ENCODE data around the gene IQCM. TPM values are rescaled to one million over a fixed set of nuclear protein-coding genes. Genes with fewer than 3 reads are reported as not detected.

The IQCM gene
- total and polyA plus RNA-seq, 12 donors = not detected

DNA sequence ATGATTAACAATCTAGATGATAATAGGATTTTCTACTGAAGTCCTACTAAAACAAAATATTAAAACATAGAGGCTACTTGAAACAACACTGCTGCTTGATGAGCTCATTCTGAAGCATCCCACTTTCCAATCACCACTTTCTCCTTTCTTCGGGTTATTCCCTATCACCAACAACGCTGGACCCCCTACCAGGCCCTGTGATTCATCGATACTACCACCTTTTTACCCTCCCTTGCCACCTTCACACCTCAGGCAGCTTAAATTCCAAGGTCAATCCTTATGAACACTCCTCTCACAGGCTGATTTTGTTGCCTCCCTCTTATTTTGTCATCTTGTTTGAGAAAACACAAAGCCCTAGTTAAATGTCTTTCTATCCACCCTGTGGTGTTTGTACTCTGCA is 102.6 kb downstream of the IQCM start:
- intact Hi-C loops (cut with DNase I) = no loop called here
- H3K4me1 ChIP-seq = peaks cover 0 to 17% (median 0%) of the 10 kb centered on the region in 9 donors

DNA sequence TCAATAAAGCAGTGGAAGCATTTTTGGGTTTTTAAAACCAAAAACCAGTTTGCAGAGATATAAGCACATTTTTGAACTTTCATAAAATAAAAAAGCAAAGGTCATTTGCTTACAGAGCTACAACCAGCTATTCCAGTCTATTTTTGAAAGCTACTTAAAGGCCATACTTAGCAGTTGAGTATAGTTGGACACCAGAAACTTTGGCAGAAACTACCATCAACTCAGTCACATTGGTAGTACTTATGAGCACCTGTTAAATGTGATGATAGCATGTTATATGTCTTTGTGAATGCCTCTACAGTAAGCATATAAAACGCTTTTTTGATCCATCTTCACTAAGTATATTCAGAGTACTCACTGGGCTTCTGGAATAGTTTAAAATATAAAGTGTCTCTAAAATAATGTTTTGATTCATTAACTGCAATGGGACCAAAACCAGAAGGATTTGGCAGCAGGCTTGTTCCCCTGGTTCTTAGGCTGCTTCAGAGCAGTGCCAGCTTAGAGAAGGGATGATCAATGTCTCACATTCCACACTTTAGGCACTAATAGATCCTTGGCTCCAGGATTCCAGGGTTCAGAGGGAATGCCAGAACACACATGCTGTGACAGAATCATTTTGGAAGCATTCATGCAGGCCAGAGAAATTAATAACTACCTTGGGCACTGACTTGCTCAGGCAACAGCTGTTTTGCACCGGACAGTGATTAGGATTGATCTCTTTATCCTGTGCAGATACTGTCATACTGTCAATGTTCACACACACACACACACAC is 103.9 kb downstream of the IQCM start:
- peak in 2 of 8 donors; percentile 55 to 62 for ATAC-seq

More for the DNA sequence above, 102.6 kb downstream of the IQCM start:
- Histone ChIP-seq H3K27ac (no peak overlapping the region), H3K27me3 (no peaks in the 10 kb centered on the region), H3K36me3 (no peaks in the 10 kb centered on the region), H3K9me3 (peaks cover 0 to 17% (median 3%) of the 10 kb centered on the region in 11 donors), H3K4me3 (no peak overlapping the region)
- 57 to 75% methylated on average over 3 of the region's 3 CpGs for WGBS, 2 donors
- ATAC-seq (no peak), DNase-seq (no peak)
- TF ChIP-seq, protein P1, sequence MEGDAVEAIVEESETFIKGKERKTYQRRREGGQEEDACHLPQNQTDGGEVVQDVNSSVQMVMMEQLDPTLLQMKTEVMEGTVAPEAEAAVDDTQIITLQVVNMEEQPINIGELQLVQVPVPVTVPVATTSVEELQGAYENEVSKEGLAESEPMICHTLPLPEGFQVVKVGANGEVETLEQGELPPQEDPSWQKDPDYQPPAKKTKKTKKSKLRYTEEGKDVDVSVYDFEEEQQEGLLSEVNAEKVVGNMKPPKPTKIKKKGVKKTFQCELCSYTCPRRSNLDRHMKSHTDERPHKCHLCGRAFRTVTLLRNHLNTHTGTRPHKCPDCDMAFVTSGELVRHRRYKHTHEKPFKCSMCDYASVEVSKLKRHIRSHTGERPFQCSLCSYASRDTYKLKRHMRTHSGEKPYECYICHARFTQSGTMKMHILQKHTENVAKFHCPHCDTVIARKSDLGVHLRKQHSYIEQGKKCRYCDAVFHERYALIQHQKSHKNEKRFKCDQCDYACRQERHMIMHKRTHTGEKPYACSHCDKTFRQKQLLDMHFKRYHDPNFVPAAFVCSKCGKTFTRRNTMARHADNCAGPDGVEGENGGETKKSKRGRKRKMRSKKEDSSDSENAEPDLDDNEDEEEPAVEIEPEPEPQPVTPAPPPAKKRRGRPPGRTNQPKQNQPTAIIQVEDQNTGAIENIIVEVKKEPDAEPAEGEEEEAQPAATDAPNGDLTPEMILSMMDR (IDR thresholded peaks at IDR 0.05) = no peak

DNA sequence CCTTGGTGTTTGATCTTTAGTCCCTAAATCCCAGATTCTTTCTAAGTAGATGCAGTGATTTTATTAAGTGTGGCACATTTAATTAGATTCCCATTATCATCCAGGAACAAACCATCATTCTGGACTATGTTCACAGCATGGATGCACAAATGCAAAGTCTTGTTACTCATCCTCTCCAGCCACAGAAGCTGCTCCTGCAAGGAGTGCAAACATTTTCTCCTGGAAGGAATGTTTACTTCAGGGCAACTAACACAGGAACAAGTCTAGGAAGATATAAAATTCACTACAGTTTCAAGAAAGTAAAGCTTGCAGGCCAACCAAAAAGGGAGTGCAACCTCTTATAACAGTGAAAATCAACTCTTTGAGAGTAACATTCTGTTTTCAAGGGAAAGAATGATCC is 106.0 kb downstream of the IQCM start:
- DNase-seq = no peak
- ATAC-seq = no peak
- no peak overlapping the region for H3K4me3 ChIP-seq
- peaks cover 0 to 3% (median 0%) of the 10 kb centered on the region in 11 donors for H3K9me3 ChIP-seq
- H3K27me3 ChIP-seq = no peaks in the 10 kb centered on the region
- no peak overlapping the region for H3K27ac ChIP-seq
- TF ChIP-seq, protein P1 (IDR thresholded peaks at IDR 0.05) = no peak
- intact Hi-C loops (cut with DNase I) = loop anchor here in 1 of 10 donors (10.0 kb wide), 1 partner anchor 85 kb away; no protein-coding TSS in a partner anchor
- peaks cover 0 to 23% (median 0%) of the 10 kb centered on the region in 9 donors for H3K4me1 ChIP-seq
- H3K36me3 ChIP-seq = no peaks in the 10 kb centered on the region

More for the DNA sequence above, 103.9 kb downstream of the IQCM start:
- Histone ChIP-seq H3K4me3 (no peak overlapping the region), H3K36me3 (no peaks in the 10 kb centered on the region), H3K4me1 (peaks cover 0 to 23% (median 0%) of the 10 kb centered on the region in 9 donors), H3K27ac (peak overlapping the region in 1 of 10 donors; percentile 30), H3K9me3 (peaks cover 0 to 17% (median 3%) of the 10 kb centered on the region in 11 donors), H3K27me3 (no peaks in the 10 kb centered on the region)
- TF ChIP-seq, protein P1 (IDR thresholded peaks at IDR 0.05) = no peak
- DNase-seq = no peak
- 43 to 50% methylated on average over 2 of the region's 2 CpGs for WGBS, 2 donors
- intact Hi-C loops (cut with DNase I) = no loop called here

DNA sequence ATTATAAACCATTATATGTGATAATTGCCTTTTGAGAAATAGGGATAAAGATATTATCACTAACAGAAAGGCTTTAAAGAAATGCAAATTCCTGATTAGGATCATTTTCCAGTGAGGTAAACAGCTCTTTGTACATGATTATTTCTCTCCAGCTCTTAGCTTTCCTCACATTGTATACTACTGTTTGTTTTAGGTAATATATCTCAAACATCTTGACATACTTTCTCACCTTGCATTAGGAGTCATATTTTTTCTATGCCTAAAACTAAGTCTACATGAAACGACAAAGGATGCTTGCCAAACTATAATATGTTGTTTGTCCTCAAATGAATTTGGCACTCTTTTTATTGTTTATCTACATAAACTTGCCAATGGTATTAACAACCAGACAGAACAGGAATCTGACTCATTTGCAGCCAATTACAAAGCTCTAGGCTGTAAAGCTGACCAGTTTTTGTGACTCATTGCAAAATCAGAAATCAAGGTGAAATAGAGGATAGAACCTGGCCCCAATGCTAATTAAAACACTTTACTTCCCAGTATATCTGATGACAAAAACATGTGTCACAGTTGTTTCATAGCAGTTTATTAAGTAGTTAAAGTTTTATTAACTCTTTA is 107.0 kb downstream of the IQCM start:
- H3K4me1 ChIP-seq = peaks cover 0 to 23% (median 0%) of the 10 kb centered on the region in 9 donors
- no peaks in the 10 kb centered on the region for H3K36me3 ChIP-seq
- TF ChIP-seq, protein P1 (IDR thresholded peaks at IDR 0.05) = no peak
- peaks cover 0 to 9% (median 0%) of the 10 kb centered on the region in 11 donors for H3K9me3 ChIP-seq
- H3K4me3 ChIP-seq = no peak overlapping the region
- intact Hi-C loops (cut with DNase I) = loop anchor here in 1 of 10 donors (10.0 kb wide), 1 partner anchor 86 kb away; no protein-coding TSS in a partner anchor
- 32 to 52% methylated on average over 1 of the region's 1 CpG for whole genome bisulfite sequencing, 2 donors
- H3K27me3 ChIP-seq = no peaks in the 10 kb centered on the region
- ATAC-seq = peak in 1 of 8 donors; percentile 67
- H3K27ac ChIP-seq = no peak overlapping the region
- no peak for DNase-seq
